ENCODE results near the gene BLVRB.

DNA sequence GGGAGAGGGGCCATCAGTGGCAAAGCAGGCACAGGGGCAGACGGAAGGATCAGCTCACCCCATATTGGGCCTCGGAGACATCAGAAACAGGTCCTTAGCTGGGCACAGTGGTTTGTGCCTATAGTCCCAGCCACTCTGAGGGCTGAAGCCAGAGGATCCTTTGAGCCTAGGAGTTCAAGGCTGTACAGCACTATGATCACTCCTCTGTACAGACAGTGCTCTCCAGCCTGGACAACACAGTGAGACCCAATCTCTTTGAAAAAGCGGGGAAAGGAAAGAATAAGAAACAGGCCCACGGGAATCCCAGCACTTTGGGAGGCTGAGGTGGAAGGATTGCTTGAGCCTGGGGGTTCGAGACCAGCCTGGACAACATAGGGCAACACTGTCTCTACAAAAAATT, 45.8 kb downstream of the BLVRB start:
- TF ChIP-seq POLR2A (IDR thresholded peaks at IDR 0.05) (no peak), EP300 (IDR thresholded peaks at IDR 0.05) (no peak)
